ENCODE results near the gene DTNB.

GRCh38 chr2:25435421-25435820, 238.0 kb downstream of the DTNB start:
- TF ChIP-seq, protein P1, sequence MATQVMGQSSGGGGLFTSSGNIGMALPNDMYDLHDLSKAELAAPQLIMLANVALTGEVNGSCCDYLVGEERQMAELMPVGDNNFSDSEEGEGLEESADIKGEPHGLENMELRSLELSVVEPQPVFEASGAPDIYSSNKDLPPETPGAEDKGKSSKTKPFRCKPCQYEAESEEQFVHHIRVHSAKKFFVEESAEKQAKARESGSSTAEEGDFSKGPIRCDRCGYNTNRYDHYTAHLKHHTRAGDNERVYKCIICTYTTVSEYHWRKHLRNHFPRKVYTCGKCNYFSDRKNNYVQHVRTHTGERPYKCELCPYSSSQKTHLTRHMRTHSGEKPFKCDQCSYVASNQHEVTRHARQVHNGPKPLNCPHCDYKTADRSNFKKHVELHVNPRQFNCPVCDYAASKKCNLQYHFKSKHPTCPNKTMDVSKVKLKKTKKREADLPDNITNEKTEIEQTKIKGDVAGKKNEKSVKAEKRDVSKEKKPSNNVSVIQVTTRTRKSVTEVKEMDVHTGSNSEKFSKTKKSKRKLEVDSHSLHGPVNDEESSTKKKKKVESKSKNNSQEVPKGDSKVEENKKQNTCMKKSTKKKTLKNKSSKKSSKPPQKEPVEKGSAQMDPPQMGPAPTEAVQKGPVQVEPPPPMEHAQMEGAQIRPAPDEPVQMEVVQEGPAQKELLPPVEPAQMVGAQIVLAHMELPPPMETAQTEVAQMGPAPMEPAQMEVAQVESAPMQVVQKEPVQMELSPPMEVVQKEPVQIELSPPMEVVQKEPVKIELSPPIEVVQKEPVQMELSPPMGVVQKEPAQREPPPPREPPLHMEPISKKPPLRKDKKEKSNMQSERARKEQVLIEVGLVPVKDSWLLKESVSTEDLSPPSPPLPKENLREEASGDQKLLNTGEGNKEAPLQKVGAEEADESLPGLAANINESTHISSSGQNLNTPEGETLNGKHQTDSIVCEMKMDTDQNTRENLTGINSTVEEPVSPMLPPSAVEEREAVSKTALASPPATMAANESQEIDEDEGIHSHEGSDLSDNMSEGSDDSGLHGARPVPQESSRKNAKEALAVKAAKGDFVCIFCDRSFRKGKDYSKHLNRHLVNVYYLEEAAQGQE (IDR thresholded peaks at IDR 0.05; ENCODE audit: insufficient read depth in 1 of 2, low read depth in 2 of 2, low read length in 2 of 2), result no peak
- TF ChIP-seq POLR2AphosphoS5 (IDR thresholded peaks at IDR 0.05; ENCODE audit: low read depth, low read length), result no peak

Data from PFSK-1 (cell line).